Calu3 (cell line): ENCODE data around the gene ATP8A2. TPM values are rescaled to one million over a fixed set of nuclear protein-coding genes. Genes with fewer than 3 reads are reported as not detected.

ENCODE experiments used
- BruUV-seq: library from RNA; stranded (reverse); fragments of 400-500 nt; replicated peaks from 2 replicates; lab custom pipeline; 2021; lab: Mats Ljungman, UMichigan
- CTCF ChIA-PET: fragments of 300-600 bp; sonication (Branson Sonifier 250); formaldehyde crosslinking; loops from one replicate; lab custom pipeline; 2022; ENCODE audit warnings: antibody characterized with exemption; lab: Charles Lee
- DNase-seq: peaks from one replicate; pipeline ENCODE4 v3.0.0; 2022
- H3K27ac Mint-ChIP-seq: one replicate; pipeline ENCODE4 v1.8.0; 2022; ENCODE audit warnings: mixed read lengths; ENCODE audit not compliant: unreplicated experiment
- H3K27me3 Mint-ChIP-seq: one replicate; pipeline ENCODE4 v1.8.0; 2022; ENCODE audit warnings: mixed read lengths; ENCODE audit not compliant: unreplicated experiment
- H3K36me3 Mint-ChIP-seq: one replicate; pipeline ENCODE4 v1.8.0; 2022; ENCODE audit warnings: mild to moderate bottlenecking, moderate library complexity, mixed read lengths; ENCODE audit not compliant: insufficient read depth, unreplicated experiment
- H3K4me1 Mint-ChIP-seq: one replicate; pipeline ENCODE4 v1.8.0; 2022; ENCODE audit warnings: mild to moderate bottlenecking, low read depth, mixed read lengths; ENCODE audit not compliant: unreplicated experiment
- H3K4me3 Mint-ChIP-seq: one replicate; pipeline ENCODE4 v1.8.0; 2022; ENCODE audit warnings: mild to moderate bottlenecking, low read depth, moderate library complexity, mixed read lengths; ENCODE audit not compliant: unreplicated experiment
- H3K9me3 Mint-ChIP-seq: one replicate; pipeline ENCODE4 v1.8.0; 2022; ENCODE audit warnings: low read depth, mixed read lengths; ENCODE audit not compliant: unreplicated experiment
- intact Hi-C: fragments of 100-400 bp; cut with micrococcal nuclease; formaldehyde crosslinking; loops from one replicate; pipeline ENCODE4 v1.10.0; 2022; ENCODE audit not compliant: unreplicated experiment
- total RNA-seq: library from RNA; stranded (reverse); gene quantifications from 2 replicates; pipeline ENCODE4 v1.2.3, GENCODE V29; 2022
- TF ChIP-seq, protein P1 (sequence below): fragments of 200-600 bp; IDR thresholded peaks from one replicate; pipeline ENCODE4 v1.8.0; 2022; ENCODE audit warnings: antibody characterized with exemption; ENCODE audit not compliant: unreplicated experiment

The ATP8A2 gene
- total RNA-seq, 1 experiment from 2014 or later, result 0.05 TPM

DNA sequence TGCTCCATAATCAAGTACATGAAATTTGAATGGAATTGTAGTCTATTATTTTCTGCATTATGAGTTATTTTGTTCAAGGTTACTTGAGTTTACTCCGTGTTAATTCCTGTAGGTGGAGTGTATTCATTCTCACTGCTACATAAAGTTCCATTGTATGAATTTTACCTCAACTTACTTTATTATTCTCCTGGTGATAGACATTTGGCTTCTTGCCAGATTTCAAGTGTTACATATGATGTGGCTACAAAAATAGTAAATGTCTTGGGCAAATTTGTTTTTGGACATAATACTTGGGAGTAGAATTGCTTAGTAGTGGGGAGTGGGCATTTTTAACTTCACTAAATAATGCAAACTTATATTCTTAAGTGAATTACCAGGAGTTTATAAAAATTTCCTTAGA, 351.1 kb downstream of the ATP8A2 start:
- Mint-ChIP-seq H3K9me3 (no peaks in the 10 kb centered on the region), H3K27me3 (peaks cover 35% of the 10 kb centered on the region)

DNA sequence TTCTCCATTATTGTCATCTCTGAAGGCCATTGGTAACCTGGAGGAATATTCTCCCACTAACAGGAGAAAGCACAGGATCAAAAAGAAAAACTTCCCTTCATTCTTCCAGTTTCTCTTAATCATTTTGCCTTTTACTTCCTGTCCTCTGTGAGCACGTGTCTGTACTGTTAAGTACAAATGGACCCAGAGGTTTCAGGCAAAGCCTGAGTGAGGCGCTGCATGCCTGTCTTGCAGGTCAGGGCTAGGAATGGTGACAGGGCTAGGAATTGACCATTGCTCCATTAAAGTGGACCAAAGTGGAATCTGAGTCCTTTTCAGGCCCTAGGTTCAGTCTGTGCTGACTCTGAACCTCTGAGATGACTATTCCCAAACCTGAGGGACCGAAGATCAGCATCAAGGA, 353.3 kb downstream of the ATP8A2 start:
- no peak overlapping the region for H3K4me3 Mint-ChIP-seq
- CTCF ChIA-PET, result no interaction called here
- no peak for DNase-seq
- no peaks in the 10 kb centered on the region for H3K9me3 Mint-ChIP-seq
- BruUV-seq, result no TSS peak
- no peak overlapping the region for H3K27ac Mint-ChIP-seq
- TF ChIP-seq, protein P1, sequence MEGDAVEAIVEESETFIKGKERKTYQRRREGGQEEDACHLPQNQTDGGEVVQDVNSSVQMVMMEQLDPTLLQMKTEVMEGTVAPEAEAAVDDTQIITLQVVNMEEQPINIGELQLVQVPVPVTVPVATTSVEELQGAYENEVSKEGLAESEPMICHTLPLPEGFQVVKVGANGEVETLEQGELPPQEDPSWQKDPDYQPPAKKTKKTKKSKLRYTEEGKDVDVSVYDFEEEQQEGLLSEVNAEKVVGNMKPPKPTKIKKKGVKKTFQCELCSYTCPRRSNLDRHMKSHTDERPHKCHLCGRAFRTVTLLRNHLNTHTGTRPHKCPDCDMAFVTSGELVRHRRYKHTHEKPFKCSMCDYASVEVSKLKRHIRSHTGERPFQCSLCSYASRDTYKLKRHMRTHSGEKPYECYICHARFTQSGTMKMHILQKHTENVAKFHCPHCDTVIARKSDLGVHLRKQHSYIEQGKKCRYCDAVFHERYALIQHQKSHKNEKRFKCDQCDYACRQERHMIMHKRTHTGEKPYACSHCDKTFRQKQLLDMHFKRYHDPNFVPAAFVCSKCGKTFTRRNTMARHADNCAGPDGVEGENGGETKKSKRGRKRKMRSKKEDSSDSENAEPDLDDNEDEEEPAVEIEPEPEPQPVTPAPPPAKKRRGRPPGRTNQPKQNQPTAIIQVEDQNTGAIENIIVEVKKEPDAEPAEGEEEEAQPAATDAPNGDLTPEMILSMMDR, result no peak
- no peaks in the 10 kb centered on the region for H3K36me3 Mint-ChIP-seq
- intact Hi-C loops, result no loop called here
- no peaks in the 10 kb centered on the region for H3K4me1 Mint-ChIP-seq
- H3K27me3 Mint-ChIP-seq, result peaks cover 40% of the 10 kb centered on the region

More for the DNA sequence above, 351.1 kb downstream of the ATP8A2 start:
- Mint-ChIP-seq H3K4me3 (no peak overlapping the region), H3K27ac (no peak overlapping the region), H3K36me3 (no peaks in the 10 kb centered on the region), H3K4me1 (no peaks in the 10 kb centered on the region)
- no TSS peak for BruUV-seq
- DNase-seq, result no peak
- intact Hi-C loops, result no loop called here
- TF ChIP-seq, protein P1, result no peak
- CTCF ChIA-PET, result no interaction called here

DNA sequence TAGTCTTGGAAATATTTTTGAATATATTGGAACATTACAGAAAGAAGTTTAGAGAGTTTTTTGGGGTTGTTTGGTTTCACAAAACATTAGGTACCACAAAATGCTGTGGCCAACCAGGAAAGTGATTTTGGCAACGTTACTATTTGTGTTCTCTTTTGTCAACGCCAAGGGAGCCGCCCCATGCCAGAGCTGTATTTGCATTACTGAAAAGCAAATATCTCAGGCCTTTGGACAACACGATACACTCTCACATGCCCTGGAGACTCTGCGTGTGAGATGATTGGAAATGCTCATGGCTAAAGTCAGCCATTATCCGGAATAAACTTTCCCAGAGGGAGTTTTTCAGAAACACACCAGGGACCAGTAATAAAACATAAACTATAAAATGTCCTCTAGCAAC, 355.5 kb downstream of the ATP8A2 start:
- no TSS peak for BruUV-seq
- H3K27ac Mint-ChIP-seq, result no peak overlapping the region

DNA sequence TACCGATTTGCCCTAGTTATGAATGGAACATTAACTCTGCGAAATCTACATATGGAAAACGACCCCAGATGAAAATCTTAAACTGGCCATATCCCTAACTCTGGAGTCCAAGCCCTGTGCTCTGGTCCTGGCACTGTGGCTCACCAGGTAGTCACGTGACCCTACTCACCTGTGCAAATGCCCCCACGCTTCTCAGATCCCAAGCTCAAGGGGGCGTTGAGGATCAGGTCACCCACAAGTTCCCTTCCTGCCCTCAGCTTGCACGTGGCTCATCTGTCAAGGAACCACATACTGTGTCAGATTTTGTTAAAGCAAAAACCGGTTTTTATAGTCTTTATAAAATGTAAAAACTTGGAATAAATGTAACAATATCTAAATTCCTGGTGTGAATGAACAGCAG, 356.0 kb downstream of the ATP8A2 start:
- intact Hi-C loops, result no loop called here
- H3K4me1 Mint-ChIP-seq, result no peaks in the 10 kb centered on the region
- DNase-seq, result no peak
- no TSS peak for BruUV-seq
- no peaks in the 10 kb centered on the region for H3K36me3 Mint-ChIP-seq
- peaks cover 4% of the 10 kb centered on the region for H3K9me3 Mint-ChIP-seq
- TF ChIP-seq, protein P1, result no peak
- no peak overlapping the region for H3K4me3 Mint-ChIP-seq
- H3K27ac Mint-ChIP-seq, result no peak overlapping the region
- peaks cover 56% of the 10 kb centered on the region for H3K27me3 Mint-ChIP-seq
- CTCF ChIA-PET, result no interaction called here

More for the DNA sequence above, 355.5 kb downstream of the ATP8A2 start:
- intact Hi-C loops, result no loop called here
- peaks cover 56% of the 10 kb centered on the region for H3K27me3 Mint-ChIP-seq
- TF ChIP-seq, protein P1, result no peak
- no peak for DNase-seq
- CTCF ChIA-PET, result no interaction called here
- no peaks in the 10 kb centered on the region for H3K4me1 Mint-ChIP-seq
- H3K9me3 Mint-ChIP-seq, result peaks cover 4% of the 10 kb centered on the region
- H3K36me3 Mint-ChIP-seq, result no peaks in the 10 kb centered on the region
- H3K4me3 Mint-ChIP-seq, result no peak overlapping the region
